HCT116 (cell line): ENCODE measurements around the gene FAF2. TPM values are rescaled to one million over a fixed set of nuclear protein-coding genes. Genes with fewer than 3 reads are reported as not detected.

ENCODE experiments used
- ATAC-seq: fragments of 200-7000 bp; cut with Tn5 transposase; 2 replicates; pipeline ENCODE4 v1.9.1; 2020; ENCODE audit warnings: mild to moderate bottlenecking, moderate library complexity
- BruUV-seq: library from RNA; stranded (reverse); fragments of 400-500 nt; replicated peaks from 2 replicates; lab custom pipeline; 2021; lab: Mats Ljungman, UMichigan
- CTCF ChIA-PET: fragments of 300-600 bp; sonication (Branson Sonifier 250); formaldehyde crosslinking; loops from one replicate; lab custom pipeline; 2021; ENCODE audit warnings: antibody characterized with exemption; lab: Charles Lee
- POLR2A ChIA-PET: fragments of 300-600, 350-600 bp; sonication (Branson Sonifier 250); formaldehyde crosslinking; loops from one replicate; lab custom pipeline; 2021; ENCODE audit warnings: antibody characterized with exemption; lab: Charles Lee
- RAD21 ChIA-PET, 2 experiments: fragments of 300-600 bp; sonication (Branson Sonifier 250); formaldehyde crosslinking; loops; one replicate each; lab custom pipeline; 2023; ENCODE audit warnings: low total read pairs in 2 of 2; ENCODE audit not compliant: uncharacterized antibody in 2 of 2, unreplicated experiment in 2 of 2, low non-redundant PET in 1 of 2; lab: Charles Lee
- DNase-seq: peaks from one replicate; pipeline ENCODE4 v3.0.0-alpha.2; 2010; ENCODE audit warnings: low read depth, low spot score
- H2AFZ ChIP-seq: fragments of 200-600 bp; shearing (Covaris generic), sonication (generic); 2 replicates; pipeline ENCODE4 v1.6.1; 2017; ENCODE audit warnings: low read depth, mixed run types, mixed read lengths, antibody characterized with exemption, low read length; ENCODE audit not compliant: poor library complexity, severe bottlenecking
- H3K27ac ChIP-seq: 2 replicates; pipeline ENCODE4 v1.5.1; 2012; ENCODE audit warnings: low read depth, low read length
- H3K27me3 ChIP-seq: fragments of 200-600 bp; sonication (generic); 2 replicates; pipeline ENCODE4 v1.6.1; 2016; ENCODE audit warnings: mixed run types, low read length, mixed read lengths; ENCODE audit not compliant: insufficient read depth
- H3K36me3 ChIP-seq, 2 experiments: fragments of 200-500 bp in 1 of 2; fragments of 200-600 bp in 1 of 2; sonication (Bioruptor generic) in 1 of 2; sonication (generic) in 1 of 2; 2 replicates each; pipeline versions ENCODE4 v1.5.1 to v1.6.1; 2014 to 2016; ENCODE audit warnings: low read length in 2 of 2, inconsistent platforms in 1 of 2, mixed read lengths in 1 of 2, mixed run types in 1 of 2; ENCODE audit not compliant: insufficient read depth in 2 of 2, control insufficient read depth in 1 of 2
- H3K4me1 ChIP-seq, 2 experiments: fragments of 200-600 bp in 1 of 2; sonication (generic) in 1 of 2; 2 replicates each; pipeline versions ENCODE4 v1.5.1 to v1.6.1; 2012 to 2017; ENCODE audit warnings: low read length in 2 of 2, inconsistent platforms in 1 of 2, mild to moderate bottlenecking in 1 of 2, mixed read lengths in 1 of 2, mixed run types in 1 of 2, moderate library complexity in 1 of 2; ENCODE audit not compliant: insufficient read depth in 2 of 2, control insufficient read depth in 1 of 2
- H3K4me2 ChIP-seq: fragments of 200-600 bp; sonication (generic); 2 replicates; pipeline ENCODE4 v1.6.1; 2017; ENCODE audit warnings: mixed run types, low read length, mixed read lengths
- H3K4me3 ChIP-seq, 2 experiments: fragments of 200-600 bp in 1 of 2; sonication (generic) in 1 of 2; replicated peaks in 1 of 2; 2 replicates each; pipeline ENCODE4 v1.5.1; 2011 to 2016; ENCODE audit warnings: low read length in 2 of 2, control low read depth in 1 of 2, low read depth in 1 of 2, mild to moderate bottlenecking in 1 of 2, mixed read lengths in 1 of 2, mixed run types in 1 of 2
- H3K79me2 ChIP-seq: fragments of 200-600 bp; sonication (generic); 2 replicates; pipeline ENCODE4 v1.6.1; 2017; ENCODE audit warnings: mild to moderate bottlenecking, mixed run types, low read length, moderate library complexity, mixed read lengths; ENCODE audit not compliant: insufficient read depth
- H3K9ac ChIP-seq: fragments of 200-600 bp; sonication (generic); 2 replicates; pipeline ENCODE4 v1.6.1; 2016; ENCODE audit warnings: low read length, mixed read lengths
- H3K9me2 ChIP-seq: fragments of 200-600 bp; sonication (generic), shearing (Covaris generic); 2 replicates; pipeline ENCODE4 v1.6.1; 2017; ENCODE audit warnings: mixed run types, mild to moderate bottlenecking, moderate library complexity; ENCODE audit not compliant: insufficient read depth
- H3K9me3 ChIP-seq, 2 experiments: fragments of 200-500 bp in 1 of 2; fragments of 200-600 bp in 1 of 2; sonication (Bioruptor generic) in 1 of 2; sonication (generic) in 1 of 2; 2 replicates each; pipeline ENCODE4 v1.6.1; 2014 to 2017; ENCODE audit warnings: low read length in 2 of 2, mixed read lengths in 2 of 2, inconsistent platforms in 1 of 2, low read depth in 1 of 2, mild to moderate bottlenecking in 1 of 2, mixed run types in 1 of 2, moderate library complexity in 1 of 2; ENCODE audit not compliant: control insufficient read depth in 1 of 2, insufficient read depth in 1 of 2
- H4K20me1 ChIP-seq: fragments of 200-600 bp; sonication (generic), shearing (Covaris generic); 2 replicates; pipeline ENCODE4 v1.6.1; 2017; ENCODE audit warnings: mixed run types, mild to moderate bottlenecking, moderate library complexity; ENCODE audit not compliant: insufficient read depth
- CEBPB ChIP-seq: IDR thresholded peaks from 2 replicates; pipeline ENCODE4 v1.6.1; 2012; ENCODE audit warnings: low read depth
- EGR1 ChIP-seq: IDR thresholded peaks from 2 replicates; pipeline ENCODE4 v1.6.1; 2012; ENCODE audit warnings: low read depth
- EZH2phosphoT487 ChIP-seq: fragments of 200-600 bp; IDR thresholded peaks from 2 replicates; pipeline ENCODE4 v1.6.1; 2018; ENCODE audit warnings: antibody characterized with exemption, borderline replicate concordance
- JUND ChIP-seq: IDR thresholded peaks from 2 replicates; pipeline ENCODE4 v1.6.1; 2012
- MAX ChIP-seq: IDR thresholded peaks from 2 replicates; pipeline ENCODE4 v1.6.1; 2012
- POLR2A ChIP-seq: IDR thresholded peaks from 2 replicates; pipeline ENCODE4 v1.7.0; 2011; ENCODE audit warnings: borderline replicate concordance; ENCODE audit not compliant: insufficient read depth, insufficient read length; ENCODE audit errors: extremely low read depth
- RAD21 ChIP-seq: IDR thresholded peaks from 2 replicates; pipeline ENCODE4 v1.6.1; 2012; ENCODE audit warnings: low read depth, mild to moderate bottlenecking
- intact Hi-C: fragments of 100-400 bp; cut with micrococcal nuclease; formaldehyde crosslinking; loops from 2 replicates; pipeline ENCODE4 v1.10.0; 2022
- total RNA-seq: library from RNA; stranded (reverse); gene quantifications from one replicate; pipeline ENCODE4 v1.2.1, GENCODE V29; 2021; ENCODE audit not compliant: unreplicated experiment
- TF ChIP-seq, protein P1 (sequence below), 3 experiments: fragments of 200-600 bp in 1 of 3; sonication (generic) in 1 of 3; IDR thresholded peaks in 2 of 3; conservative IDR thresholded peaks in 1 of 3; 2 replicates each; pipeline ENCODE4 v1.5.1; 2012 to 2017; ENCODE audit warnings: low read depth in 2 of 3, low read length in 2 of 3, antibody characterized with exemption in 1 of 3, borderline replicate concordance in 1 of 3, control low read depth in 1 of 3, mild to moderate bottlenecking in 1 of 3, mixed read lengths in 1 of 3, mixed run types in 1 of 3, moderate library complexity in 1 of 3; ENCODE audit not compliant: insufficient read depth in 1 of 3
- TF ChIP-seq, protein P2 (sequence below): IDR thresholded peaks from 2 replicates; pipeline ENCODE4 v1.6.1; 2012; ENCODE audit warnings: low read depth

Gene FAF2
- total RNA-seq, 1 experiment from 2014 or later: 51.9 TPM

DNA sequence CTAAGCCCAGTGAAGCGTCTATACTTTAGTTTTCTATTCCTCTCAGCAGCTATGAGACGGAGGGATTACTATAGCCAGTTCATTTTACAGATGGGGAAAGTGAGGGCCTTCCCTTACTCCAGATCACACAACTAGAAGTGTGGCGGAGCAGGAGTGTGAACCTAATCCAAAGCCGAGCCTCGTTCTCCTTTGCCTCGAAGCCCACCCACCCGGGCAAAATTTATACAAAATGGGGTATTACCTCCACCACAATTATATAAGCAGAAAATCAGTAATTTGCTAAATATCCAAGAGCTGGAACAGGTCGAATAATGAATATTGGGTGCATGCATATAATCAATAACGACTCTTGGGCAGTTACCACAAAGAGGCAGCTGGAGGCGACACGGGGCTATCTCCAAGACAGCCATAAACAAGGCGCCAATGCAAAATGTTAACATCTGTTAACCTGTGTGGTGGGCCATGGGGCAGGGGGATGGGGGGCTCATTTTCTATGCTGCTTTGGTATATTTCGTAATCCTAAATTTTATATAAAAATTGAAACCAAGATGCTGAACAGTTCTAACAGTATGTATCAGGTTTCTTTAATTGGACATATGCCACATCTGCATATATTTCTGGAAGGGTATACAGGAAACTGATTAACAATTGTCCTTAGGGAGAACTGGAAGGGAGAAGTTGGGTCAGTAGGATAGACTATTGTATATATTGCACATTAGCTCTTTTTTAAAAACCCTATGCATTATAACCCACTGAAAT lies 90.2 kb downstream of the FAF2 start:
- DNase-seq (no peak), ATAC-seq (no peak)
- peak overlapping the region; percentile 100 for H3K4me2 ChIP-seq
- no peaks in the 10 kb centered on the region for H3K27me3 ChIP-seq
- ChIA-PET CTCF (interaction anchor here (0.7 to 2.0 kb wide), 5 partner anchors 9 to 809 kb away, joined by 3 to 7 read pairs (median 4); partner anchors contain the start of genes CLTB and FAF2), POLR2A (interaction anchor here (0.6 to 1.9 kb wide), 8 partner anchors 8 to 122 kb away, joined by 3 to 6 read pairs (median 4); partner anchors contain the start of gene TSPAN17), RAD21 (interaction anchor here (0.6 to 1.5 kb wide), 2 partner anchors 74 to 121 kb away, joined by 4 read pairs; no protein-coding TSS in a partner anchor)
- no peaks in the 10 kb centered on the region for H4K20me1 ChIP-seq
- H3K4me3 ChIP-seq: peak overlapping the region; percentile 79 to 99
- no peak for TF ChIP-seq CEBPB
- TF ChIP-seq, protein P1, sequence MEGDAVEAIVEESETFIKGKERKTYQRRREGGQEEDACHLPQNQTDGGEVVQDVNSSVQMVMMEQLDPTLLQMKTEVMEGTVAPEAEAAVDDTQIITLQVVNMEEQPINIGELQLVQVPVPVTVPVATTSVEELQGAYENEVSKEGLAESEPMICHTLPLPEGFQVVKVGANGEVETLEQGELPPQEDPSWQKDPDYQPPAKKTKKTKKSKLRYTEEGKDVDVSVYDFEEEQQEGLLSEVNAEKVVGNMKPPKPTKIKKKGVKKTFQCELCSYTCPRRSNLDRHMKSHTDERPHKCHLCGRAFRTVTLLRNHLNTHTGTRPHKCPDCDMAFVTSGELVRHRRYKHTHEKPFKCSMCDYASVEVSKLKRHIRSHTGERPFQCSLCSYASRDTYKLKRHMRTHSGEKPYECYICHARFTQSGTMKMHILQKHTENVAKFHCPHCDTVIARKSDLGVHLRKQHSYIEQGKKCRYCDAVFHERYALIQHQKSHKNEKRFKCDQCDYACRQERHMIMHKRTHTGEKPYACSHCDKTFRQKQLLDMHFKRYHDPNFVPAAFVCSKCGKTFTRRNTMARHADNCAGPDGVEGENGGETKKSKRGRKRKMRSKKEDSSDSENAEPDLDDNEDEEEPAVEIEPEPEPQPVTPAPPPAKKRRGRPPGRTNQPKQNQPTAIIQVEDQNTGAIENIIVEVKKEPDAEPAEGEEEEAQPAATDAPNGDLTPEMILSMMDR (IDR thresholded peaks at IDR 0.05 in 2 of 3, conservative IDR thresholded peaks at IDR 0.05 in 1 of 3; ENCODE audit: borderline replicate concordance in 1 of 3, insufficient read depth in 1 of 3, low read depth in 2 of 3, low read length in 2 of 3): 0 out of 6 replicates have a peak, but pooled peaks of 1 of the 3 experiments have one; percentile 11
- H3K27ac ChIP-seq: peak overlapping the region; percentile 41
- BruUV-seq: TSS peak; percentile 87
- peaks cover 33% of the 10 kb centered on the region for H3K79me2 ChIP-seq
- H2AFZ ChIP-seq: no peak overlapping the region
- no peaks in the 10 kb centered on the region for H3K9me3 ChIP-seq
- intact Hi-C loops: loop anchor here (5.0 kb wide), 1 partner anchor 91 kb away; the partner anchor contains the start of gene FAF2
- peak overlapping the region; percentile 99 for H3K9ac ChIP-seq
- peaks cover 27 to 47% of the 10 kb centered on the region in 2 experiments for H3K4me1 ChIP-seq
- no peaks in the 10 kb centered on the region for H3K36me3 ChIP-seq
- H3K9me2 ChIP-seq: no peaks in the 10 kb centered on the region

- Histone ChIP-seq H3K9me2 (no peaks in the 10 kb centered on the region), H3K4me3 (no peak overlapping the region), H3K4me2 (no peak overlapping the region), H3K36me3 (no peaks in the 10 kb centered on the region), H3K27ac (no peak overlapping the region), H4K20me1 (no peaks in the 10 kb centered on the region), H2AFZ (no peak overlapping the region), H3K27me3 (no peaks in the 10 kb centered on the region), H3K9me3 (no peaks in the 10 kb centered on the region), H3K4me1 (peaks cover 27 to 53% of the 10 kb centered on the region in 2 experiments), H3K79me2 (peaks cover 27% of the 10 kb centered on the region), H3K9ac (no peak overlapping the region)
- intact Hi-C loops: loop anchor here (5.0 kb wide), 1 partner anchor 92 kb away; the partner anchor contains the start of gene FAF2
- DNase-seq (no peak), ATAC-seq (no peak)
- ChIA-PET POLR2A (interaction anchor here (0.9 to 1.0 kb wide), 2 partner anchors 32 to 122 kb away, joined by 3 to 4 read pairs; no protein-coding TSS in a partner anchor), RAD21 (no interaction called here), CTCF (interaction anchor here (1.6 kb wide), 1 partner anchor 91 kb away, joined by 5 read pairs; the partner anchor contains the start of gene FAF2)
- BruUV-seq: no TSS peak
- TF ChIP-seq EGR1 (no peak), RAD21 (no peak), POLR2A (no peak), JUND (no peak), CEBPB (no peak), EZH2phosphoT487 (no peak), MAX (no peak)
- TF ChIP-seq, protein P2, sequence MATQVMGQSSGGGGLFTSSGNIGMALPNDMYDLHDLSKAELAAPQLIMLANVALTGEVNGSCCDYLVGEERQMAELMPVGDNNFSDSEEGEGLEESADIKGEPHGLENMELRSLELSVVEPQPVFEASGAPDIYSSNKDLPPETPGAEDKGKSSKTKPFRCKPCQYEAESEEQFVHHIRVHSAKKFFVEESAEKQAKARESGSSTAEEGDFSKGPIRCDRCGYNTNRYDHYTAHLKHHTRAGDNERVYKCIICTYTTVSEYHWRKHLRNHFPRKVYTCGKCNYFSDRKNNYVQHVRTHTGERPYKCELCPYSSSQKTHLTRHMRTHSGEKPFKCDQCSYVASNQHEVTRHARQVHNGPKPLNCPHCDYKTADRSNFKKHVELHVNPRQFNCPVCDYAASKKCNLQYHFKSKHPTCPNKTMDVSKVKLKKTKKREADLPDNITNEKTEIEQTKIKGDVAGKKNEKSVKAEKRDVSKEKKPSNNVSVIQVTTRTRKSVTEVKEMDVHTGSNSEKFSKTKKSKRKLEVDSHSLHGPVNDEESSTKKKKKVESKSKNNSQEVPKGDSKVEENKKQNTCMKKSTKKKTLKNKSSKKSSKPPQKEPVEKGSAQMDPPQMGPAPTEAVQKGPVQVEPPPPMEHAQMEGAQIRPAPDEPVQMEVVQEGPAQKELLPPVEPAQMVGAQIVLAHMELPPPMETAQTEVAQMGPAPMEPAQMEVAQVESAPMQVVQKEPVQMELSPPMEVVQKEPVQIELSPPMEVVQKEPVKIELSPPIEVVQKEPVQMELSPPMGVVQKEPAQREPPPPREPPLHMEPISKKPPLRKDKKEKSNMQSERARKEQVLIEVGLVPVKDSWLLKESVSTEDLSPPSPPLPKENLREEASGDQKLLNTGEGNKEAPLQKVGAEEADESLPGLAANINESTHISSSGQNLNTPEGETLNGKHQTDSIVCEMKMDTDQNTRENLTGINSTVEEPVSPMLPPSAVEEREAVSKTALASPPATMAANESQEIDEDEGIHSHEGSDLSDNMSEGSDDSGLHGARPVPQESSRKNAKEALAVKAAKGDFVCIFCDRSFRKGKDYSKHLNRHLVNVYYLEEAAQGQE: no peak
These were observed 90.8 kb downstream of the FAF2 start for GRCh38 chr5:176538989-176539384.
